Fibroblast of the aortic adventitia (primary cell): ENCODE data around the gene COL15A1. TPM values are rescaled to one million over a fixed set of nuclear protein-coding genes. Genes with fewer than 3 reads are reported as not detected.
"Not testable (repeated sequence)": the region's sequence is repeated elsewhere in the genome, so short reads cannot be mapped to it uniquely, and the experiment has no call there.

Experiments used
- DNase-seq: peaks from one replicate; pipeline ENCODE4 v3.0.0-alpha.2; 2010; ENCODE audit warnings: low read depth
- H3K4me3 ChIP-seq: 2 replicates; pipeline ENCODE4 v1.5.1; 2011; ENCODE audit warnings: low read depth, mild to moderate bottlenecking, control low read depth, low read length, moderate library complexity
- total RNA-seq: library from RNA; depleted of rRNA; stranded (reverse); fragments of >200 nt; gene quantifications from 2 replicates; pipeline ENCODE4 v1.2.3, GENCODE V29; 2012; ENCODE audit warnings: low replicate concordance
- TF ChIP-seq, protein P1 (sequence below): IDR thresholded peaks from 2 replicates; pipeline ENCODE4 v1.5.1; 2011; ENCODE audit warnings: mild to moderate bottlenecking, low read length, control low read depth, inconsistent platforms; ENCODE audit not compliant: insufficient read depth

The COL15A1 gene
- total RNA-seq, 1 donor, result 25.3 TPM

DNA sequence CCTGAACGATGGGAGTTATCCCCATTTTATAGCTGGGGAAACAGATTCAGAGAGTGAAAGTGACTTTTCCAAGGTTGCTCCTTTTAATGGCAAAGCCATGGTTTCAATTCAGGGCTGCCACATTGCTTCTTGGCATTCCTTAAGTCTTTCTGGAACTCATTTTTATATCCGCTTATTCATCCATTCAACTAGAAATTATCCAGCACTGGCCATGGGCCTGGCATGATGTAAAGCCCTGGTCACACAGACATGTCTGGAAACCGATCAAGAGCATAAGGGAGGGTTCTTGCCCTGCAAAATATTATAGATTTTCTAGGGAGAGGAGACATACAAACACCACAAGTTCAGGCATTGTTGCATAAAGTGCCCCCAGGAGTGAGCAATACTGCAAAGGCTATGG, 43.0 kb upstream of the COL15A1 start:
- TF ChIP-seq, protein P1, sequence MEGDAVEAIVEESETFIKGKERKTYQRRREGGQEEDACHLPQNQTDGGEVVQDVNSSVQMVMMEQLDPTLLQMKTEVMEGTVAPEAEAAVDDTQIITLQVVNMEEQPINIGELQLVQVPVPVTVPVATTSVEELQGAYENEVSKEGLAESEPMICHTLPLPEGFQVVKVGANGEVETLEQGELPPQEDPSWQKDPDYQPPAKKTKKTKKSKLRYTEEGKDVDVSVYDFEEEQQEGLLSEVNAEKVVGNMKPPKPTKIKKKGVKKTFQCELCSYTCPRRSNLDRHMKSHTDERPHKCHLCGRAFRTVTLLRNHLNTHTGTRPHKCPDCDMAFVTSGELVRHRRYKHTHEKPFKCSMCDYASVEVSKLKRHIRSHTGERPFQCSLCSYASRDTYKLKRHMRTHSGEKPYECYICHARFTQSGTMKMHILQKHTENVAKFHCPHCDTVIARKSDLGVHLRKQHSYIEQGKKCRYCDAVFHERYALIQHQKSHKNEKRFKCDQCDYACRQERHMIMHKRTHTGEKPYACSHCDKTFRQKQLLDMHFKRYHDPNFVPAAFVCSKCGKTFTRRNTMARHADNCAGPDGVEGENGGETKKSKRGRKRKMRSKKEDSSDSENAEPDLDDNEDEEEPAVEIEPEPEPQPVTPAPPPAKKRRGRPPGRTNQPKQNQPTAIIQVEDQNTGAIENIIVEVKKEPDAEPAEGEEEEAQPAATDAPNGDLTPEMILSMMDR, result no peak
- H3K4me3 ChIP-seq, result no peak overlapping the region
- peak; percentile 66 for DNase-seq

DNA sequence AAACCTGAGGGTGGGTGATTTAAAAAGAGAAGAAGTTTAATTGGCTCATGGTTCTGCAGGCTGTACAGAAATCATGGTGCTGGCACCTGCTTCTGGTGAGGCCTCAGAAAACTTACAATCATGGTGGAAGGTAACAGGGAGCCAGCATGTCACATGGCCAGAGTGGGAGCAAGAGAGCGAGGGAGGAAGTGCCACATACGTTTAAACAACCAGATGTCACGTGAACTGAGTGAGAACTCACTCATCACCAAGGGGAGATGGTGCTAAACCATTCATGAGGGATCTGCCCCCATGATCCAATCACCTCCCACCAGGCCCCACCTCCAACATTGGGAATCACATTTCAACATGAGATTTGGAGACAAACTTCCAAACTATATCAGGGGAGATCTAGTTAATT, 41.9 kb upstream of the COL15A1 start:
- H3K4me3 ChIP-seq, DNase-seq: not testable (repeated sequence)

DNA sequence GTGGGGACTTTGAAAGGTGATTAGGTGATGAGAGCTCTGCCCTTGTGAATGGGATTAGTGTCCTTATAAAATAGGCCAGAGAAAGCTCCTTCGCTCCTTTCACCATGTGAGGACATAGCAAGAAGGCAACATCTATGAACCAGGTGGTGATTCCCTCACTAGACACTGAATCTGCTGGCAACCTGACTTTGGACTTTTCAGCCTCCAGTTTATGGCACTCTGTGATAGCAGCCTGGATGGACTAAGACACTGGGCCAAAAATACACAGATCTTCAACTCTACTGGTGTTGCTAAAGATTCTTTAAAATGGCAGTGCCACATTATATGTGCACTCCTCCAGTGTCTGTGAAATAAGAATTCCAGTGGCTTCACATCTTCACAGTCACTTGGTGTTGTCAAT, 41.2 kb upstream of the COL15A1 start:
- TF ChIP-seq, protein P1, result no peak
- no peak for DNase-seq
- no peak overlapping the region for H3K4me3 ChIP-seq

DNA sequence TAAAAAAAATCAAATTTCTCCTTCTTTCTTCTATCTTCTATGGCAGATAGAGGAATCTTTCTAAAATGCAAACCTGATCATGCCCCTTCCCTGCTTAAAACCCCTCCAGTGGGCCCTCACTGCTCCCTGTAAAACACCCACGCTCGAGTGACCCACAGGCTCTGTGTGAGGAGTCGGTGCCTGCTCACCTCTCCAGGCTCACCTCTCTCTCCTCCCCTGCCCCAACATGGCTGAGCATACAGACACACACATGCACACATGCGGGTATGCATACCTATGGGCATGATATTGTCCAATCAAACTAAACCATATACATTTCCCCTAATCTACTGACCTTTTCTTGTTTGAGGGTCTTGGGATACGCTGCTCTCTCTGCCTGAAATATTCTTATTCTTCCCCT, 40.8 kb upstream of the COL15A1 start:
- H3K4me3 ChIP-seq, result no peak overlapping the region
- no peak for DNase-seq
- TF ChIP-seq, protein P1, result no peak

DNA sequence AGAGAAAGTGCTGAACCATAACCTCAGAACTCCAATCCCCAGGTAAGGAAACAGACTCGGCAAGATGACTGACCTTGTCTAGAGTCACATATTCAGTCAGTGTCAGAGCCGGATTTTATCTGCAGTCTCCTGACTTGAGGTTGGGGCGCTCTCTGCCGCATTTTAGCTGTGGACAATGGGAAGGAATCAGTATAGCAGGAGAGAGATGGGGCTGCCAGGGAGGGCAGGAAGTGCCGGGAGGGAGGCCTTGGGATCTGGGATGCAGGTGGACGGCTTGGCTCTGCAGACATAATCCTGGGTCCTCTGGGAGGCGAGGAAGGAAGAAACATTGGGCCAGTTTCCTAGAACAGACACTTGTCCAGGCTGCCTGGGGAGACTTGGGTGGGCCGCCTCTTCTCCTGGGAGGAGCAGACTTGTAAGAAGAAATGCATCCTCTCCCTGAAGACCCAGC, 39.7 kb upstream of the COL15A1 start:
- no peak for DNase-seq
- no peak overlapping the region for H3K4me3 ChIP-seq
- TF ChIP-seq, protein P1, result no peak

DNA sequence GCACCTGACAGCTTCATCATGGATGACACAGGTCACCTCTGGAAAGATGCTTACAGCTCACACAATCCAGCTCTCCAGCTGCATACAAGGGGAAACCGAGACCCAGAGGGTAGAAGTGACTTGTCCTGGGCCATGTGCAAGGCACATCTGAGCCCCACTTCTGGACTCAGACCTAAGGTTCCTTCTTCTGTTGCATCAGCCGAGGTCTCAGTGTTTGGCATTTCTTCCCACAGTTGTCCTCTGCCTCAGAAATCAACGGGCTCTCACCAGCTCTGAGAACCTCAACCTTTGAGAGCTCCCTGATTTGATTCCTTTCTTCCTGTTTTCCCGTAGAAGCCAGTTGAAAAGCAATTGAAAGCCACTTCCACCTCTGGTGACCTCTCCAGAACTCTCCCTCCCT, 38.7 kb upstream of the COL15A1 start:
- TF ChIP-seq, protein P1, result no peak
- DNase-seq, result no peak
- no peak overlapping the region for H3K4me3 ChIP-seq

DNA sequence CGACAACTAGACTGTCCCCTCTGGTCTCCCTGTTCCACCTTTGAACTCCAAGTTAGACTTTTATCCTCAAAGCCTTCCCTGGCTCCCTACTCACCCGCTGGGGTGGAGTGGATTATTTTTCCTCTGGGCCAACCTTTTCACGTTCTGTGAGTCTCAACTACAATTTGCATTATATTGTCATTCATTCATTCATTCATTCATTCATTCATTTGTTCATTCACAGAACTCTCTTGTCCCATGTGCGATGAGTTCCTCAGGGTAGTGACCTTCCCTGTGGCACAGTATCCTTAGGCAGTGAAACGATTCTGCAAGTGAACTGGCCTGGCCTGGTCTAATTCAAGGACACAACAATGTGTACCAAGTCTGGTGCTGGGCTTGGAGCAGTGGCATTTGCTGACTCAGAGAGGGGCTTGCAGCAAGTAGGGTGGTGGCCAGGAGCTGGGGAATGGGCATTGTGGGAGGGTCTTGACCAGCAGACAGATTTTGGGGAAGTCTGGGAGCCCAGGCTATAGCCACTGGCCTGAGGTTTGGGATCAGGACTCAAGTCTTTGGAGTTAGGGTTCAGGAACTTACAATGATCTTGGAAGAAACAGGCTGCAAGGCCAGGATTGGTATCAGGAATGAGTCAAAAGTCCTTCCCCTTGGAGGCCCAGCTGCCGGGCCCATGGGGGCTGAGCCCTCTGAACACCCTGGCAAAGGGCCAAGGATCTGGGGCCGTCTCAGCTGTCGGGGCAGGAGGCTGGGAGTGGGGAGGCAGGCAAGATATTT, 37.2 kb upstream of the COL15A1 start:
- no peak overlapping the region for H3K4me3 ChIP-seq
- peak; percentile 74 for DNase-seq
- TF ChIP-seq, protein P1, result no peak
